ENCODE results near the gene NUP210.

Gene NUP210

GRCh38 chr3:13318626-13319470 is 101.3 kb downstream of the NUP210 start:
- peaks cover 90% of the 10 kb centered on the region; the same call in 1 of the 2 replicates for H3K36me3 ChIP-seq (ENCODE audit: insufficient read depth, low read length)
- H3K4me2 ChIP-seq (ENCODE audit: low read depth, low read length, poor library complexity, severe bottlenecking): no peak overlapping the region
- no peaks in the 10 kb centered on the region for H3K9me3 ChIP-seq (ENCODE audit: insufficient read depth, low read depth, low read length)
- no peak overlapping the region for H2AFZ ChIP-seq (ENCODE audit: low read length)
- no peak for TF ChIP-seq EZH2phosphoT487 (IDR thresholded peaks at IDR 0.05; ENCODE audit: borderline replicate concordance)
- peak; percentile 20; the same call in 1 of the 2 replicates for TF ChIP-seq CTCF (conservative IDR thresholded peaks at IDR 0.05; ENCODE audit: low read length)
- H3K9ac ChIP-seq (ENCODE audit: low read depth, low read length, poor library complexity, severe bottlenecking): no peak overlapping the region
- H4K20me1 ChIP-seq (ENCODE audit: insufficient read depth, low read length, poor library complexity, severe bottlenecking): no peaks in the 10 kb centered on the region
- H3K4me1 ChIP-seq (ENCODE audit: insufficient read depth, low read length, poor library complexity, severe bottlenecking): peaks cover 11% of the 10 kb centered on the region
- no peaks in the 10 kb centered on the region for H3K9me2 ChIP-seq (replicated peaks; ENCODE audit: low read depth, low read length)
- no peak overlapping the region for H3K4me3 ChIP-seq (ENCODE audit: low read length, poor library complexity, severe bottlenecking)
- no peaks in the 10 kb centered on the region for H3K79me2 ChIP-seq (ENCODE audit: insufficient read depth, low read length)
- no peaks in the 10 kb centered on the region for H3K27me3 ChIP-seq (ENCODE audit: insufficient read depth, low read length, poor library complexity, severe bottlenecking)
- H3F3A ChIP-seq (ENCODE audit: low read depth): no peaks in the 10 kb centered on the region

GRCh38 chr3:13317596-13318320 is 102.4 kb downstream of the NUP210 start:
- no peaks in the 10 kb centered on the region for H3K9me3 ChIP-seq (ENCODE audit: insufficient read depth, low read depth, low read length)
- no peak for TF ChIP-seq CTCF (conservative IDR thresholded peaks at IDR 0.05; ENCODE audit: low read length)
- no peak for TF ChIP-seq EZH2phosphoT487 (IDR thresholded peaks at IDR 0.05; ENCODE audit: borderline replicate concordance)
- no peaks in the 10 kb centered on the region for H3F3A ChIP-seq (ENCODE audit: low read depth)
- H3K4me3 ChIP-seq (ENCODE audit: low read length, poor library complexity, severe bottlenecking): no peak overlapping the region
- no peak overlapping the region for H2AFZ ChIP-seq (ENCODE audit: low read length)
- no peaks in the 10 kb centered on the region for H3K79me2 ChIP-seq (ENCODE audit: insufficient read depth, low read length)
- no peak overlapping the region for H3K4me2 ChIP-seq (ENCODE audit: low read depth, low read length, poor library complexity, severe bottlenecking)
- H3K4me1 ChIP-seq (ENCODE audit: insufficient read depth, low read length, poor library complexity, severe bottlenecking): peaks cover 11% of the 10 kb centered on the region
- H4K20me1 ChIP-seq (ENCODE audit: insufficient read depth, low read length, poor library complexity, severe bottlenecking): no peaks in the 10 kb centered on the region
- H3K27me3 ChIP-seq (ENCODE audit: insufficient read depth, low read length, poor library complexity, severe bottlenecking): no peaks in the 10 kb centered on the region
- no peak overlapping the region for H3K9ac ChIP-seq (ENCODE audit: low read depth, low read length, poor library complexity, severe bottlenecking)
- peaks cover 79% of the 10 kb centered on the region; the same call in 1 of the 2 replicates for H3K36me3 ChIP-seq (ENCODE audit: insufficient read depth, low read length)
- no peaks in the 10 kb centered on the region for H3K9me2 ChIP-seq (replicated peaks; ENCODE audit: low read depth, low read length)

- Histone ChIP-seq H4K20me1 (ENCODE audit: insufficient read depth, low read length, poor library complexity, severe bottlenecking) (no peaks in the 10 kb centered on the region), H3K27me3 (ENCODE audit: insufficient read depth, low read length, poor library complexity, severe bottlenecking) (no peaks in the 10 kb centered on the region), H3K9me2 (replicated peaks; ENCODE audit: low read depth, low read length) (no peaks in the 10 kb centered on the region), H3K4me1 (ENCODE audit: insufficient read depth, low read length, poor library complexity, severe bottlenecking) (peaks cover 11% of the 10 kb centered on the region), H3K9ac (ENCODE audit: low read depth, low read length, poor library complexity, severe bottlenecking) (no peak overlapping the region), H3K9me3 (ENCODE audit: insufficient read depth, low read depth, low read length) (no peaks in the 10 kb centered on the region), H2AFZ (ENCODE audit: low read length) (no peak overlapping the region), H3K4me2 (ENCODE audit: low read depth, low read length, poor library complexity, severe bottlenecking) (no peak overlapping the region), H3K79me2 (ENCODE audit: insufficient read depth, low read length) (no peaks in the 10 kb centered on the region), H3K4me3 (ENCODE audit: low read length, poor library complexity, severe bottlenecking) (no peak overlapping the region), H3F3A (ENCODE audit: low read depth) (no peaks in the 10 kb centered on the region), H3K36me3 (ENCODE audit: insufficient read depth, low read length) (peaks cover 67% of the 10 kb centered on the region; the same call in 1 of the 2 replicates)
- no peak for TF ChIP-seq EZH2phosphoT487 (IDR thresholded peaks at IDR 0.05; ENCODE audit: borderline replicate concordance)
- no peak for TF ChIP-seq CTCF (conservative IDR thresholded peaks at IDR 0.05; ENCODE audit: low read length)
These were observed 103.5 kb downstream of the NUP210 start for GRCh38 chr3:13316603-13317002.
